GM10248 (cell line): ENCODE results near the gene CNTNAP2.
A peak's percentile ranks its signal among the peaks of the same experiment; 100 is the strongest.

Source experiments
- CTCF ChIA-PET: fragments of 300-600 bp; sonication (Branson Sonifier 250); formaldehyde crosslinking; extraction: SDS; loops from one replicate; lab custom pipeline; 2021; ENCODE audit warnings: antibody characterized with exemption; lab: Yijun Ruan, JAX
- POLR2A ChIA-PET: fragments of 350-650 bp; sonication (Branson Sonifier 250); formaldehyde crosslinking; extraction: SDS; loops from one replicate; lab custom pipeline; 2020; ENCODE audit warnings: antibody characterized with exemption; lab: Yijun Ruan, JAX
- DNase-seq: peaks from one replicate; pipeline ENCODE4 v3.0.0; 2012; ENCODE audit errors: extremely low spot score
- CTCF ChIP-seq: IDR thresholded peaks from 2 replicates; pipeline ENCODE4 v1.5.1; 2012; ENCODE audit warnings: mild to moderate bottlenecking, low read depth; ENCODE audit errors: extremely low read depth, missing control alignments, control extremely low read depth

CNTNAP2 gene

GRCh38 chr7:148084138-148084537 is 1967.5 kb downstream of the CNTNAP2 start:
- DNase-seq: no peak
- TF ChIP-seq CTCF: peak; percentile 76
- POLR2A ChIA-PET: no interaction called here
- CTCF ChIA-PET: no interaction called here

- POLR2A ChIA-PET: no interaction called here
- CTCF ChIA-PET: no interaction called here
- no peak for TF ChIP-seq CTCF
- DNase-seq: no peak
These were observed 1975.3 kb downstream of the CNTNAP2 start for GRCh38 chr7:148091882-148092281.

GRCh38 chr7:148093375-148094166 is 1977.0 kb downstream of the CNTNAP2 start:
- POLR2A ChIA-PET: no interaction called here
- CTCF ChIA-PET: no interaction called here
- TF ChIP-seq CTCF: no peak
- DNase-seq: no peak

GRCh38 chr7:148095066-148095465 is 1978.5 kb downstream of the CNTNAP2 start:
- DNase-seq: no peak
- no peak for TF ChIP-seq CTCF
- POLR2A ChIA-PET: no interaction called here
- CTCF ChIA-PET: interaction anchor here (1.0 to 1.3 kb wide), 3 partner anchors 9 to 59 kb away, joined by 3 to 5 read pairs (median 3); no protein-coding TSS in a partner anchor

GRCh38 chr7:148104136-148104716 is 1987.6 kb downstream of the CNTNAP2 start:
- CTCF ChIA-PET: interaction anchor here (1.3 kb wide), 1 partner anchor 9 kb away, joined by 3 read pairs; no protein-coding TSS in a partner anchor
- DNase-seq: no peak
- POLR2A ChIA-PET: no interaction called here
- TF ChIP-seq CTCF: no peak

- DNase-seq: no peak
- ChIA-PET CTCF (interaction anchor here (1.2 to 1.3 kb wide), 2 partner anchors 10 to 18 kb away, joined by 3 read pairs; no protein-coding TSS in a partner anchor), POLR2A (no interaction called here)
- TF ChIP-seq CTCF: no peak
These were observed 1988.3 kb downstream of the CNTNAP2 start for GRCh38 chr7:148104924-148105323.
